Occipital lobe (tissue), 3 donors: ENCODE results near the gene ANKLE2. TPM values are rescaled to one million over a fixed set of nuclear protein-coding genes. Genes with fewer than 3 reads are reported as not detected.
A peak's percentile ranks its signal among the peaks of the same experiment; 100 is the strongest.

ENCODE experiments used
- DNase-seq: peaks from one replicate; lab custom pipeline; 2025; lab: John Stamatoyannopoulos, UW
- small RNA-seq: library from RNA; depleted of rRNA; stranded (forward); fragments of <200 nt; gene quantifications from one replicate; pipeline ENCODE3, GENCODE V24; 2014
- total RNA-seq: library from RNA; depleted of rRNA; stranded (reverse); fragments of >200 nt; gene quantifications from one replicate; pipeline ENCODE4 v1.2.3, GENCODE V29; 2014

ANKLE2 gene
- total RNA-seq, 1 donor from 2014 or later: 46.2 TPM

GRCh38 chr12:132689227-132689626, 72.4 kb downstream of the ANKLE2 start:
- no peak for DNase-seq

GRCh38 chr12:132687211-132688164, 74.1 kb downstream of the ANKLE2 start, which contains the start of the genes POLE and PXMP2:
TSS of gene POLE (minus strand) at chr12:132687342. CDS start at chr12:132687315, 27 bp downstream.
TSS of gene PXMP2 (plus strand) at chr12:132687587. CDS start at chr12:132687671, 84 bp downstream.
- DNase-seq: peak; percentile 90

DNA sequence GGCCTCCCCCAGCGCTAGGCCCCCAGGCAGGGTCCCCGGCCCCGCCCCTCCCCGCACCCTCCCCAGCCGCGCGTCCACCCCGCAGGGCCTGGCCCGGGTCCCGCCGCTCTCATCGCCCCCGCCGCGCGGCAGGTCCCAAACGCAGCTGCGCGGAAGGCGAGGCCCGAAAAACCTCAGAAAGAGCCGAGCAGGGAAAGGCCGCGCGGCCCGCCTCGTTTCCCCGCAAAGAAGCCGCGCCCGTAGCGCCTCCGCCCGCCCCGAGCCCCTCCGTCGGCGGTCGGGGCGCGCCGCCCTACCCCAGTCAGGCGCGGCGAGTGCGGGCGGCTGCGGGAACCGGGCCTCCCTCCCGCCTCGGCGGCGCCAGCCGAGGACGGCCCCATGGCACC, 74.8 kb downstream of the ANKLE2 start:
- DNase-seq: no peak

GRCh38 chr12:132685400-132685799, 76.2 kb downstream of the ANKLE2 start:
- DNase-seq: no peak

GRCh38 chr12:132677492-132677891, 84.1 kb downstream of the ANKLE2 start:
- no peak for DNase-seq

DNA sequence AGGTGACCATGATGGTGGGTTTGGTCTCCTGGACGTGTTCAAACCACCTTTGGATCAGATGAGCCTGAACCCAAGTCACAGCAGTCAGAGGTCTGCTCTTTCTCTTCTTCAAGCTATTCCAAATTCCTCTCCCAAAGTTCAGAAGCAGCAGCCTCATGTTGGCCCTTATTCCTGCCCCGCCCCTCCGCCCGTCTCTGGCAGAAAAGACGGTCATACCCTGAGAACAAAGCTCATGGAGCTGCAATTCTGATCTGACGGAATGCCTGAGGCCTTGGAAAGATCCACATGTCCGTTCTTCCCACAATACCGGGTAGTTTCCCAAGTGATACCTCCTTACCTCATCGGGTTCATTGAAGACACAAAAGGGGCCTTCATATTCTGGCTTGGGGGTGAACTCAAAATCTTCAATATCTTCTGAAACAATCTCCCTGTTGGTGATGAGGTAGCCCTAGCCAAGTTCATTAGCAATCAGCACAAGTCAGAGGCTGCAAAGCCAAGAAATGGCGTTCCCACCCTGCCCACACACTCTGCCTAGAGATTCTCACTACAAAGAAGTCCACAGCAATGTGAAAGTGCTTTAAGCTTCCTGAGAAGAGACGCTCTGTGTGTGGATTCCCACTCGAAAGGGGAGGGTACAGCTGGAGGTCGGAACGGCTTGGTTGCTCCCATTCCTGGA, 85.7 kb downstream of the ANKLE2 start:
- DNase-seq: no peak

Small RNA genes within 50 kb of the gene (small RNA-seq; reads per million reads assigned to genes)
- gene RNA5SP379: not detected

Other genes starting within 250 kb of the ANKLE2 start
- gene LRCOL1, start 151.2 kb downstream of the ANKLE2 start, total RNA-seq: not detected
- gene P2RX2, start 143.1 kb downstream of the ANKLE2 start, total RNA-seq: not detected
- gene POLE, start 74.5 kb downstream of the ANKLE2 start, total RNA-seq: 36.5 TPM
- gene PXMP2, start 74.2 kb downstream of the ANKLE2 start, total RNA-seq: 12.2 TPM
- 32.3 TPM for gene PGAM5, start 51.0 kb downstream of the ANKLE2 start, total RNA-seq
- 59.3 TPM for gene GOLGA3, start 67.0 kb upstream of the ANKLE2 start, total RNA-seq
- 29.6 TPM for gene CHFR, start 125.8 kb upstream of the ANKLE2 start, total RNA-seq
- gene ZNF605, start 194.5 kb upstream of the ANKLE2 start, total RNA-seq: 24.0 TPM
- gene ZNF26, start 224.5 kb upstream of the ANKLE2 start, total RNA-seq: 17.8 TPM